HCT116 (cell line): Measurements from ENCODE around the gene NARS2. TPM values are rescaled to one million over a fixed set of nuclear protein-coding genes. Genes with fewer than 3 reads are reported as not detected.

Experiments
- ATAC-seq: fragments of 200-7000 bp; cut with Tn5 transposase; 2 replicates; pipeline ENCODE4 v1.9.1; 2020; ENCODE audit warnings: mild to moderate bottlenecking, moderate library complexity
- BruUV-seq: library from RNA; stranded (reverse); fragments of 400-500 nt; replicated peaks from 2 replicates; lab custom pipeline; 2021; lab: Mats Ljungman, UMichigan
- CTCF ChIA-PET: fragments of 300-600 bp; sonication (Branson Sonifier 250); formaldehyde crosslinking; loops from one replicate; lab custom pipeline; 2021; ENCODE audit warnings: antibody characterized with exemption; lab: Charles Lee
- POLR2A ChIA-PET: fragments of 300-600, 350-600 bp; sonication (Branson Sonifier 250); formaldehyde crosslinking; loops from one replicate; lab custom pipeline; 2021; ENCODE audit warnings: antibody characterized with exemption; lab: Charles Lee
- RAD21 ChIA-PET, 2 experiments: fragments of 300-600 bp; sonication (Branson Sonifier 250); formaldehyde crosslinking; loops; one replicate each; lab custom pipeline; 2023; ENCODE audit warnings: low total read pairs in 2 of 2; ENCODE audit not compliant: uncharacterized antibody in 2 of 2, unreplicated experiment in 2 of 2, low non-redundant PET in 1 of 2; lab: Charles Lee
- DNase-seq: peaks from one replicate; pipeline ENCODE4 v3.0.0-alpha.2; 2010; ENCODE audit warnings: low read depth, low spot score
- H2AFZ ChIP-seq: fragments of 200-600 bp; shearing (Covaris generic), sonication (generic); 2 replicates; pipeline ENCODE4 v1.6.1; 2017; ENCODE audit warnings: low read depth, mixed run types, mixed read lengths, antibody characterized with exemption, low read length; ENCODE audit not compliant: poor library complexity, severe bottlenecking
- H3K27ac ChIP-seq: 2 replicates; pipeline ENCODE4 v1.5.1; 2012; ENCODE audit warnings: low read depth, low read length
- H3K27me3 ChIP-seq: fragments of 200-600 bp; sonication (generic); 2 replicates; pipeline ENCODE4 v1.6.1; 2016; ENCODE audit warnings: mixed run types, low read length, mixed read lengths; ENCODE audit not compliant: insufficient read depth
- H3K36me3 ChIP-seq, 2 experiments: fragments of 200-500 bp in 1 of 2; fragments of 200-600 bp in 1 of 2; sonication (Bioruptor generic) in 1 of 2; sonication (generic) in 1 of 2; 2 replicates each; pipeline versions ENCODE4 v1.5.1 to v1.6.1; 2014 to 2016; ENCODE audit warnings: low read length in 2 of 2, inconsistent platforms in 1 of 2, mixed read lengths in 1 of 2, mixed run types in 1 of 2; ENCODE audit not compliant: insufficient read depth in 2 of 2, control insufficient read depth in 1 of 2
- H3K4me1 ChIP-seq, 2 experiments: fragments of 200-600 bp in 1 of 2; sonication (generic) in 1 of 2; 2 replicates each; pipeline versions ENCODE4 v1.5.1 to v1.6.1; 2012 to 2017; ENCODE audit warnings: low read length in 2 of 2, inconsistent platforms in 1 of 2, mild to moderate bottlenecking in 1 of 2, mixed read lengths in 1 of 2, mixed run types in 1 of 2, moderate library complexity in 1 of 2; ENCODE audit not compliant: insufficient read depth in 2 of 2, control insufficient read depth in 1 of 2
- H3K4me2 ChIP-seq: fragments of 200-600 bp; sonication (generic); 2 replicates; pipeline ENCODE4 v1.6.1; 2017; ENCODE audit warnings: mixed run types, low read length, mixed read lengths
- H3K4me3 ChIP-seq, 2 experiments: fragments of 200-600 bp in 1 of 2; sonication (generic) in 1 of 2; replicated peaks in 1 of 2; 2 replicates each; pipeline ENCODE4 v1.5.1; 2011 to 2016; ENCODE audit warnings: low read length in 2 of 2, control low read depth in 1 of 2, low read depth in 1 of 2, mild to moderate bottlenecking in 1 of 2, mixed read lengths in 1 of 2, mixed run types in 1 of 2
- H3K79me2 ChIP-seq: fragments of 200-600 bp; sonication (generic); 2 replicates; pipeline ENCODE4 v1.6.1; 2017; ENCODE audit warnings: mild to moderate bottlenecking, mixed run types, low read length, moderate library complexity, mixed read lengths; ENCODE audit not compliant: insufficient read depth
- H3K9ac ChIP-seq: fragments of 200-600 bp; sonication (generic); 2 replicates; pipeline ENCODE4 v1.6.1; 2016; ENCODE audit warnings: low read length, mixed read lengths
- H3K9me2 ChIP-seq: fragments of 200-600 bp; sonication (generic), shearing (Covaris generic); 2 replicates; pipeline ENCODE4 v1.6.1; 2017; ENCODE audit warnings: mixed run types, mild to moderate bottlenecking, moderate library complexity; ENCODE audit not compliant: insufficient read depth
- H3K9me3 ChIP-seq, 2 experiments: fragments of 200-500 bp in 1 of 2; fragments of 200-600 bp in 1 of 2; sonication (Bioruptor generic) in 1 of 2; sonication (generic) in 1 of 2; 2 replicates each; pipeline ENCODE4 v1.6.1; 2014 to 2017; ENCODE audit warnings: low read length in 2 of 2, mixed read lengths in 2 of 2, inconsistent platforms in 1 of 2, low read depth in 1 of 2, mild to moderate bottlenecking in 1 of 2, mixed run types in 1 of 2, moderate library complexity in 1 of 2; ENCODE audit not compliant: control insufficient read depth in 1 of 2, insufficient read depth in 1 of 2
- H4K20me1 ChIP-seq: fragments of 200-600 bp; sonication (generic), shearing (Covaris generic); 2 replicates; pipeline ENCODE4 v1.6.1; 2017; ENCODE audit warnings: mixed run types, mild to moderate bottlenecking, moderate library complexity; ENCODE audit not compliant: insufficient read depth
- ATF3 ChIP-seq: IDR thresholded peaks from 2 replicates; pipeline ENCODE4 v1.6.1; 2012
- CEBPB ChIP-seq: IDR thresholded peaks from 2 replicates; pipeline ENCODE4 v1.6.1; 2012; ENCODE audit warnings: low read depth
- EGR1 ChIP-seq: IDR thresholded peaks from 2 replicates; pipeline ENCODE4 v1.6.1; 2012; ENCODE audit warnings: low read depth
- ELF1 ChIP-seq: IDR thresholded peaks from 2 replicates; pipeline ENCODE4 v1.6.1; 2012; ENCODE audit warnings: low read depth, borderline replicate concordance
- EZH2 ChIP-seq: fragments of 200-600 bp; sonication (generic); IDR thresholded peaks from 2 replicates; pipeline ENCODE4 v1.6.1; 2017; ENCODE audit warnings: antibody characterized with exemption, mixed run types
- JUND ChIP-seq: IDR thresholded peaks from 2 replicates; pipeline ENCODE4 v1.6.1; 2012
- MAX ChIP-seq: IDR thresholded peaks from 2 replicates; pipeline ENCODE4 v1.6.1; 2012
- POLR2A ChIP-seq: IDR thresholded peaks from 2 replicates; pipeline ENCODE4 v1.7.0; 2011; ENCODE audit warnings: borderline replicate concordance; ENCODE audit not compliant: insufficient read depth, insufficient read length; ENCODE audit errors: extremely low read depth
- RAD21 ChIP-seq: IDR thresholded peaks from 2 replicates; pipeline ENCODE4 v1.6.1; 2012; ENCODE audit warnings: low read depth, mild to moderate bottlenecking
- SIN3A ChIP-seq: IDR thresholded peaks from 2 replicates; pipeline ENCODE4 v1.6.1; 2012; ENCODE audit warnings: low read depth
- SRF ChIP-seq: IDR thresholded peaks from 2 replicates; pipeline ENCODE4 v1.6.1; 2012; ENCODE audit warnings: low read depth
- TCF7L2 ChIP-seq: IDR thresholded peaks from 2 replicates; pipeline ENCODE4 v1.7.0; 2011; ENCODE audit warnings: borderline replicate concordance, inconsistent platforms; ENCODE audit not compliant: insufficient read depth, insufficient read length; ENCODE audit errors: extremely low read depth
- YY1 ChIP-seq: IDR thresholded peaks from 2 replicates; pipeline ENCODE4 v1.6.1; 2011; ENCODE audit warnings: low read length, low read depth, moderate library complexity, mild to moderate bottlenecking; ENCODE audit not compliant: insufficient replicate concordance; ENCODE audit errors: extremely low read depth
- intact Hi-C: fragments of 100-400 bp; cut with micrococcal nuclease; formaldehyde crosslinking; loops from 2 replicates; pipeline ENCODE4 v1.10.0; 2022
- total RNA-seq: library from RNA; stranded (reverse); gene quantifications from one replicate; pipeline ENCODE4 v1.2.1, GENCODE V29; 2021; ENCODE audit not compliant: unreplicated experiment

NARS2 gene
- total RNA-seq, 1 experiment from 2014 or later: 26.0 TPM

DNA sequence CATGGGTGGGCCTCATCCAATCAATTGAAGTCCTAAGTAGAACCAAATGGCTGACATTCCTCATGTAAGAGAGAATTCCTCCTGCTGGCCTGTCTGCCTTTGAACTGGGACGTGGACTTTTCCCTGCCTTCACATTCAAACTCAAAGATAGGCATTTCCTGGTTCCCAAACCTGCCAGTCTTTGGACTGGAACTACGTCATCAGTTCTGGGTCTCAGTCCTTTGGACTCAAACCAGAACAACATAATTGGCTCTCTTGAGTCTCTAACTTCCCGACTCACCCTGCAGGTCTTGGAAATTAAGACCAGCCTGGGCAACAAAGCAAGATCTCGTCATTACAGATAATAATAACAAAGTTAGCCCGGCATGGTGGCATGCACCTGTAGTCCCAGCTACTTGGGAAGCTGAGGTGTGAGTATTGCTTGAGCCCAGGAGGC is 38.7 kb upstream of the NARS2 start:
- intact Hi-C loops: no loop called here
- Histone ChIP-seq H3K9me3 (no peaks in the 10 kb centered on the region), H3K36me3 (no peaks in the 10 kb centered on the region), H3K27ac (no peak overlapping the region), H3K4me2 (no peak overlapping the region), H3K9me2 (no peaks in the 10 kb centered on the region), H4K20me1 (no peaks in the 10 kb centered on the region), H3K9ac (no peak overlapping the region), H3K79me2 (no peaks in the 10 kb centered on the region), H3K4me1 (no peaks in the 10 kb centered on the region), H3K4me3 (no peak overlapping the region), H3K27me3 (peaks cover 4% of the 10 kb centered on the region; the same call in 1 of the 2 replicates), H2AFZ (no peak overlapping the region)
- no peak for DNase-seq
- TF ChIP-seq ATF3 (no peak), EZH2 (no peak), SRF (no peak), SIN3A (no peak), POLR2A (no peak), YY1 (no peak), RAD21 (no peak), ELF1 (no peak), CEBPB (no peak), MAX (no peak), JUND (no peak), EGR1 (no peak), TCF7L2 (no peak)
- ChIA-PET POLR2A (no interaction called here), RAD21 (no interaction called here), CTCF (no interaction called here)
- BruUV-seq: no TSS peak
- ATAC-seq: no peak
